IMR-90 (cell line): Measurements from ENCODE around the gene AFDN. TPM values are rescaled to one million over a fixed set of nuclear protein-coding genes. Genes with fewer than 3 reads are reported as not detected.

Experiments
- ATAC-seq: fragments of 200-7000 bp; cut with Tn5 transposase; 2 replicates; pipeline ENCODE4 v1.9.1; 2020; ENCODE audit warnings: low read depth, mild to moderate bottlenecking, moderate library complexity
- BruUV-seq: library from RNA; stranded (reverse); fragments of 400-500 nt; replicated peaks from 2 replicates; lab custom pipeline; 2021; lab: Mats Ljungman, UMichigan
- CTCF ChIA-PET: fragments of 300-600 bp; formaldehyde crosslinking; extraction: SDS; loops from one replicate; lab custom pipeline; 2021; ENCODE audit warnings: antibody characterized with exemption; lab: Yijun Ruan, JAX
- POLR2A ChIA-PET: fragments of 300-600 bp; sonication (Branson Sonifier 250); formaldehyde crosslinking; loops from one replicate; lab custom pipeline; 2022; ENCODE audit warnings: antibody characterized with exemption; ENCODE audit not compliant: unreplicated experiment; lab: Charles Lee
- DNase-seq: peaks from one replicate; pipeline ENCODE4 v3.0.0; 2013
- H2AFZ ChIP-seq: replicated peaks from 2 replicates; pipeline ENCODE3; 2013; ENCODE audit warnings: low read length, mild to moderate bottlenecking; ENCODE audit not compliant: poor library complexity
- H2AK5ac ChIP-seq: 2 replicates; pipeline ENCODE4 v1.6.1; 2013; ENCODE audit warnings: low read depth, low read length, inconsistent platforms
- H2AK9ac ChIP-seq: replicated peaks from 2 replicates; pipeline ENCODE3; 2013; ENCODE audit warnings: mild to moderate bottlenecking, low read depth, low read length, moderate library complexity; ENCODE audit not compliant: poor library complexity
- H2BK120ac ChIP-seq: 2 replicates; pipeline ENCODE4 v1.6.1; 2013; ENCODE audit warnings: low read depth, low read length, inconsistent platforms
- H2BK15ac ChIP-seq: 3 replicates; pipeline ENCODE4 v1.6.1; 2013; ENCODE audit warnings: low read depth, low read length, inconsistent platforms
- H2BK20ac ChIP-seq: 2 replicates; pipeline ENCODE4 v1.6.1; 2013; ENCODE audit warnings: low read depth, mild to moderate bottlenecking, inconsistent platforms, low read length, moderate library complexity
- H2BK5ac ChIP-seq: 2 replicates; pipeline ENCODE4 v1.6.1; 2013; ENCODE audit warnings: mild to moderate bottlenecking, low read depth, low read length, inconsistent platforms; ENCODE audit not compliant: poor library complexity, severe bottlenecking
- H3K14ac ChIP-seq: replicated peaks from 2 replicates; pipeline ENCODE4 v1.6.1; 2013; ENCODE audit warnings: low read depth, low read length, inconsistent platforms
- H3K18ac ChIP-seq: 2 replicates; pipeline ENCODE4 v1.6.1; 2013; ENCODE audit warnings: low read depth, low read length, control low read depth
- H3K23ac ChIP-seq: 2 replicates; pipeline ENCODE4 v1.6.1; 2013; ENCODE audit warnings: low read depth, low read length, inconsistent platforms
- H3K27ac ChIP-seq: 2 replicates; pipeline ENCODE4 v1.5.1; 2013; ENCODE audit warnings: mild to moderate bottlenecking, control low read depth, low read length; ENCODE audit not compliant: insufficient read depth
- H3K27me3 ChIP-seq: 2 replicates; pipeline ENCODE4 v1.6.1; 2013; ENCODE audit warnings: low read length; ENCODE audit not compliant: control insufficient read depth, insufficient read depth
- H3K36me3 ChIP-seq: 2 replicates; pipeline ENCODE4 v1.6.1; 2013; ENCODE audit warnings: low read length, mixed read lengths; ENCODE audit not compliant: control insufficient read depth, insufficient read depth
- H3K4ac ChIP-seq: 2 replicates; pipeline ENCODE4 v1.6.1; 2013; ENCODE audit warnings: low read depth, low read length, inconsistent platforms
- H3K4me1 ChIP-seq: 2 replicates; pipeline ENCODE4 v1.6.1; 2013; ENCODE audit warnings: low read length, mixed read lengths; ENCODE audit not compliant: control insufficient read depth, insufficient read depth
- H3K4me2 ChIP-seq: 2 replicates; pipeline ENCODE4 v1.6.1; 2013; ENCODE audit warnings: low read depth, mild to moderate bottlenecking, control low read depth, low read length, moderate library complexity
- H3K4me3 ChIP-seq: 2 replicates; pipeline ENCODE4 v1.5.1; 2013; ENCODE audit warnings: low read depth, mild to moderate bottlenecking, control low read depth, low read length, moderate library complexity; ENCODE audit not compliant: insufficient read depth
- H3K56ac ChIP-seq: 2 replicates; pipeline ENCODE4 v1.6.1; 2013; ENCODE audit warnings: low read length, inconsistent platforms; ENCODE audit not compliant: insufficient read depth; ENCODE audit errors: extremely low read depth
- H3K79me1 ChIP-seq, 2 experiments: 2 replicates each; pipeline ENCODE4 v1.6.1; 2013; ENCODE audit warnings: low read length in 2 of 2, inconsistent platforms in 1 of 2, low read depth in 1 of 2
- H3K9ac ChIP-seq: 2 replicates; pipeline ENCODE4 v1.6.1; 2013; ENCODE audit warnings: low read depth, low read length, control low read depth
- H3K9me1 ChIP-seq: 2 replicates; pipeline ENCODE4 v1.6.1; 2013; ENCODE audit warnings: low read length, inconsistent platforms; ENCODE audit not compliant: insufficient read depth
- H3K9me3 ChIP-seq: 2 replicates; pipeline ENCODE4 v1.6.1; 2013; ENCODE audit warnings: low read length; ENCODE audit not compliant: control insufficient read depth, insufficient read depth
- H4K20me1 ChIP-seq: 2 replicates; pipeline ENCODE4 v1.6.1; 2013; ENCODE audit warnings: low read length, inconsistent platforms; ENCODE audit not compliant: insufficient read depth
- H4K5ac ChIP-seq: 2 replicates; pipeline ENCODE4 v1.6.1; 2013; ENCODE audit warnings: mild to moderate bottlenecking, low read depth, low read length, control low read depth
- H4K8ac ChIP-seq, 2 experiments: 2 replicates each; pipeline ENCODE4 v1.6.1; 2013; ENCODE audit warnings: low read depth in 2 of 2, low read length in 2 of 2, control low read depth in 1 of 2, inconsistent platforms in 1 of 2
- H4K91ac ChIP-seq: 2 replicates; pipeline ENCODE4 v1.6.1; 2013; ENCODE audit warnings: low read depth, low read length, inconsistent platforms; ENCODE audit not compliant: insufficient read depth
- CHD1 ChIP-seq: IDR thresholded peaks from 2 replicates; pipeline ENCODE4 v1.6.1; 2012; ENCODE audit warnings: low read depth, low read length, improper control_type of control experiment
- WGBS, 2 experiments: methylation state at CpG; one replicate each; pipeline versions ENCODE4 v1.1.5 to v1.1.7; 2013; ENCODE audit warnings: missing lambda C conversion rate in 2 of 2; ENCODE audit not compliant: insufficient read length in 1 of 2; ENCODE audit errors: extremely low coverage in 2 of 2; 5-methylcytosine and 5-hydroxymethylcytosine counted together
- dilution Hi-C: fragments of 300-500 bp; cut with HindIII; formaldehyde crosslinking; loops from one replicate; pipeline ENCODE4 v1.14.3; 2018; ENCODE audit warnings: low sequenced_read_pairs; ENCODE audit not compliant: unreplicated experiment
- in situ Hi-C: fragments of 300-500 bp; cut with MboI; formaldehyde crosslinking; loops from 3 replicates; pipeline ENCODE4 v1.14.3; 2019; ENCODE audit warnings: low sequenced_read_pairs, inconsistent platforms, mixed read lengths
- intact Hi-C: fragments of 100-400 bp; cut with micrococcal nuclease; formaldehyde crosslinking; loops from 2 replicates; pipeline ENCODE4 v1.10.0; 2022
- polyA plus RNA-seq, 3 experiments: library from polyadenylated mRNA; depleted of rRNA; stranded (reverse); fragments of >200 nt; gene quantifications; 2 replicates each; pipeline ENCODE4 v1.2.3, GENCODE V29; 2012; ENCODE audit warnings: low replicate concordance in 1 of 3
- total RNA-seq: library from RNA; depleted of rRNA; stranded (reverse); fragments of >200 nt; gene quantifications from 2 replicates; pipeline ENCODE4 v1.2.3, GENCODE V29; 2012

Gene AFDN
- total and polyA plus RNA-seq, 2 of the 4 experiments (the other 2 are of a cell fraction), result 11.6 to 20.8 TPM

DNA sequence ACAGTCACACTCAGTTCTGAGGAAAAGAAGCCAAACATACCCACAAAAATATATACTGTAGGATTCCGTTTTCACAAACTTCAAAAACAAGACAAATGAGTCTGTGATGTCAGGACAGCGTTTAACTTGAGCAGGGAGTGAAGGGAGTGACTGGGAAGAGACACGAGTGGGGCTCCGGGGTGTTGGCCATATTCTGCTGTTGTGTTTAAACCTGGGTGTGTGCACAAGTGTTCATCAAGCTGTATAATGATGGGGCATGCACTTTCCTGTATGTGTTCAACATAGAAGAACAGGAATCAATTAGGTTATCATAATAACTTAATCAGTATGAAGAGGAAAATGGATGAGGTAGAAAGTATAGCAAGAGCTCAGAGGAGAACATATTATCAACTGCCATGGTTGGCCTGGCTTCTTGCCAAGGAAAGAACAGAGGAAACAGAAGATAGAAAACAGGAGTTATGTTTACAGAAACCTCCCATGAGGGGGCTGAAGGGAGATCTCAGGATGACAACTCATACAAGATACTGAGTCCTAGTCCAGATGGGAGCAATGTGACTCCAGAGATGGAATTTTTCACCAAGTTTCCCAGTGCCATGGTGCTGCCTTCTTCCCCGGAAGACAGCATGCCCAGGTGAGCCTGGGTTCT is 15.1 kb upstream of the AFDN start:
- Histone ChIP-seq H3K9me3 (no peaks in the 10 kb centered on the region), H3K36me3 (no peaks in the 10 kb centered on the region), H2BK120ac (no peak overlapping the region), H4K5ac (no peak overlapping the region), H3K4ac (no peak overlapping the region), H3K4me2 (no peak overlapping the region), H3K79me1 (no peaks in the 10 kb centered on the region), H2BK5ac (no peak overlapping the region), H3K9me1 (no peaks in the 10 kb centered on the region), H3K4me1 (no peaks in the 10 kb centered on the region), H2AK5ac (no peak overlapping the region), H3K23ac (no peak overlapping the region), H3K9ac (no peak overlapping the region), H2BK20ac (no peak overlapping the region), H2BK15ac (no peak overlapping the region), H3K56ac (no peak overlapping the region), H4K20me1 (no peaks in the 10 kb centered on the region), H3K27ac (no peak overlapping the region), H3K14ac (no peak overlapping the region), H2AK9ac (no peak overlapping the region), H4K8ac (no peak overlapping the region), H3K4me3 (no peak overlapping the region), H2AFZ (no peak overlapping the region), H3K27me3 (peaks cover 2% of the 10 kb centered on the region; the same call in 1 of the 2 replicates), H3K18ac (no peak overlapping the region), H4K91ac (no peak overlapping the region)
- DNase-seq (no peak), ATAC-seq (no peak)
- intact Hi-C loops (no loop called here), dilution Hi-C loops (no loop called here), in situ Hi-C loops (no loop called here)
- no peak for TF ChIP-seq CHD1
- WGBS, 2 experiments, result 71% methylated on average over 1 of the region's 5 CpGs; no CpG with 5 or more reads in 1 of the 2 experiments
- ChIA-PET POLR2A (no interaction called here), CTCF (interaction anchor here (0.6 kb wide), 1 partner anchor 134 kb away, joined by 4 read pairs; no protein-coding TSS in a partner anchor)
- no TSS peak for BruUV-seq
